Cardiac muscle cell (in vitro differentiated cells and primary cell): ENCODE data around the gene GYS2. TPM values are rescaled to one million over a fixed set of nuclear protein-coding genes. Genes with fewer than 3 reads are reported as not detected.

Experiments
- DNase-seq, 2 donors: peaks; one replicate each; pipeline versions ENCODE4 v3.0.0 to v3.0.0-alpha.2; 2010 to 2017; ENCODE audit warnings: low read depth in 1 of 2, low spot score in 1 of 2
- H3K27ac ChIP-seq: fragments of 200-600 bp; sonication (generic); 2 replicates; pipeline ENCODE4 v1.5.1; 2016
- H3K27me3 ChIP-seq: fragments of 200-600 bp; sonication (generic); 2 replicates; pipeline ENCODE4 v1.6.0; 2016; ENCODE audit warnings: control low read depth
- H3K36me3 ChIP-seq: fragments of 200-600 bp; sonication (generic); 2 replicates; pipeline ENCODE4 v1.5.1; 2016; ENCODE audit warnings: control low read depth
- H3K4me1 ChIP-seq: fragments of 200-600 bp; sonication (generic); 2 replicates; pipeline ENCODE4 v1.8.1; 2017; ENCODE audit warnings: low read depth, mild to moderate bottlenecking, mixed run types
- H3K4me3 ChIP-seq: fragments of 200-600 bp; sonication (generic); 2 replicates; pipeline ENCODE4 v1.5.1; 2016; ENCODE audit warnings: mild to moderate bottlenecking
- H3K9me3 ChIP-seq: fragments of 200-600 bp; sonication (generic); 2 replicates; pipeline ENCODE4 v1.5.1; 2017; ENCODE audit warnings: low read depth, mild to moderate bottlenecking, control low read depth
- CTCF ChIP-seq: IDR thresholded peaks from 2 replicates; pipeline ENCODE4 v1.5.1; 2012; ENCODE audit warnings: low read depth, mild to moderate bottlenecking, low read length
- polyA plus RNA-seq: library from polyadenylated mRNA; unstranded; fragments of >200 nt; fragmentation: Nextera tagmentation; extraction: Ambion mirVana; gene quantifications from 2 replicates; pipeline ENCODE4 v1.2.1, GENCODE V29; 2016
- total RNA-seq: library from RNA; depleted of rRNA; stranded (reverse); fragments of >200 nt; gene quantifications from 2 replicates; pipeline ENCODE4 v1.2.3, GENCODE V29; 2016

Gene GYS2
- total and polyA plus RNA-seq, 2 experiments from 2014 or later: not detected

GRCh38 chr12:21521541-21521940 is 83.1 kb downstream of the GYS2 start:
- Histone ChIP-seq H3K36me3 (peaks cover 9% of the 10 kb centered on the region), H3K9me3 (no peaks in the 10 kb centered on the region), H3K27ac (no peak overlapping the region), H3K4me3 (no peak overlapping the region), H3K27me3 (peaks cover 13% of the 10 kb centered on the region), H3K4me1 (no peaks in the 10 kb centered on the region)
- no peak for DNase-seq
- TF ChIP-seq CTCF: no peak

- Histone ChIP-seq H3K4me1 (no peaks in the 10 kb centered on the region), H3K4me3 (no peak overlapping the region), H3K9me3 (no peaks in the 10 kb centered on the region), H3K36me3 (peaks cover 21% of the 10 kb centered on the region), H3K27ac (no peak overlapping the region), H3K27me3 (no peaks in the 10 kb centered on the region)
- no peak for TF ChIP-seq CTCF
- no peak for DNase-seq
Observed at GRCh38 chr12:21518451-21518850, 86.2 kb downstream of the GYS2 start.

GRCh38 chr12:21516281-21516680 is 88.4 kb downstream of the GYS2 start:
- DNase-seq: no peak
- no peak for TF ChIP-seq CTCF
- Histone ChIP-seq H3K27me3 (no peaks in the 10 kb centered on the region), H3K27ac (no peak overlapping the region), H3K36me3 (peaks cover 24% of the 10 kb centered on the region), H3K9me3 (no peaks in the 10 kb centered on the region), H3K4me3 (no peak overlapping the region), H3K4me1 (no peaks in the 10 kb centered on the region)

GRCh38 chr12:21509768-21510167 is 94.9 kb downstream of the GYS2 start:
- no peak for DNase-seq
- Histone ChIP-seq H3K4me3 (no peak overlapping the region), H3K27ac (no peak overlapping the region), H3K36me3 (peaks cover 3% of the 10 kb centered on the region), H3K27me3 (no peaks in the 10 kb centered on the region), H3K9me3 (no peaks in the 10 kb centered on the region), H3K4me1 (no peaks in the 10 kb centered on the region)
- no peak for TF ChIP-seq CTCF

GRCh38 chr12:21507849-21508248 is 96.8 kb downstream of the GYS2 start:
- H3K27me3 ChIP-seq: no peaks in the 10 kb centered on the region
- no peak for DNase-seq

More at GRCh38 chr12:21507849-21508248, 96.8 kb downstream of the GYS2 start:
- Histone ChIP-seq H3K4me1 (no peaks in the 10 kb centered on the region), H3K27ac (no peak overlapping the region), H3K36me3 (peaks cover 3% of the 10 kb centered on the region), H3K4me3 (no peak overlapping the region), H3K9me3 (no peaks in the 10 kb centered on the region)
- no peak for TF ChIP-seq CTCF
